Adrenal gland (tissue), 5 donors: Measurements from ENCODE around the gene ABCC4.

Experiments used
- CTCF ChIP-seq, 6 experiments: fragments of 450-650 bp in 4 of 6; fragments of 200-600 bp in 2 of 6; sonication (generic) in 1 of 6; IDR thresholded peaks; 1 replicate in 5 of 6; 2 replicates in 1 of 6; pipeline versions ENCODE4 v1.5.1 to v1.8.0; 2016 to 2021; ENCODE audit warnings: antibody characterized with exemption in 6 of 6, mild to moderate bottlenecking in 2 of 6, moderate library complexity in 1 of 6
- POLR2A ChIP-seq, 2 donors: fragments of 450-650 bp; IDR thresholded peaks; one replicate each; pipeline ENCODE4 v1.6.1; 2017; ENCODE audit warnings: antibody characterized with exemption in 2 of 2, mild to moderate bottlenecking in 2 of 2, moderate library complexity in 1 of 2
- donor health status: DM: no; HTN: no; CAD: no.

GRCh38 chr13:95326695-95327094, 25.4 kb upstream of the ABCC4 start:
- TF ChIP-seq CTCF (IDR thresholded peaks at IDR 0.05) (no peak), POLR2A (IDR thresholded peaks at IDR 0.05) (no peak)
